Adipocyte (in vitro differentiated cells): Measurements from ENCODE around the gene PDSS2.
"Not testable (repeated sequence)": the region's sequence is repeated elsewhere in the genome, so short reads cannot be mapped to it uniquely, and the experiment has no call there.

Experiments
- DNase-seq: peaks from one replicate; pipeline ENCODE4 v3.0.0-alpha.2; 2015; ENCODE audit warnings: low read depth
- H3K27me3 ChIP-seq: replicated peaks from 2 replicates; pipeline ENCODE4 v1.7.0; 2013; ENCODE audit warnings: mild to moderate bottlenecking, low read length, moderate library complexity; ENCODE audit not compliant: control insufficient read depth, insufficient read depth
- H3K36me3 ChIP-seq: 2 replicates; pipeline ENCODE4 v1.7.0; 2013; ENCODE audit warnings: low read length, mild to moderate bottlenecking, moderate library complexity; ENCODE audit not compliant: control insufficient read depth, insufficient read depth, severe bottlenecking
- H3K4me1 ChIP-seq: 2 replicates; pipeline ENCODE4 v1.7.0; 2013; ENCODE audit warnings: mild to moderate bottlenecking, low read length, moderate library complexity; ENCODE audit not compliant: control insufficient read depth, insufficient read depth
- H3K4me3 ChIP-seq: 2 replicates; pipeline ENCODE4 v1.7.0; 2013; ENCODE audit warnings: mild to moderate bottlenecking, low read length, moderate library complexity
- H3K9ac ChIP-seq: 2 replicates; pipeline ENCODE4 v1.7.0; 2013; ENCODE audit warnings: mild to moderate bottlenecking, low read length, moderate library complexity
- H3K9me3 ChIP-seq: 2 replicates; pipeline ENCODE4 v1.7.0; 2013; ENCODE audit warnings: mild to moderate bottlenecking, low read length, moderate library complexity; ENCODE audit not compliant: control insufficient read depth

The PDSS2 gene

GRCh38 chr6:107490566-107491137 is 31.3 kb upstream of the PDSS2 start:
- DNase-seq, result no peak
- Histone ChIP-seq H3K36me3 (no peaks in the 10 kb centered on the region), H3K9me3 (no peaks in the 10 kb centered on the region), H3K4me3 (peak overlapping the region; percentile 96), H3K4me1 (peaks cover 50% of the 10 kb centered on the region), H3K27me3 (no peaks in the 10 kb centered on the region), H3K9ac (peak overlapping the region; percentile 87)

DNA sequence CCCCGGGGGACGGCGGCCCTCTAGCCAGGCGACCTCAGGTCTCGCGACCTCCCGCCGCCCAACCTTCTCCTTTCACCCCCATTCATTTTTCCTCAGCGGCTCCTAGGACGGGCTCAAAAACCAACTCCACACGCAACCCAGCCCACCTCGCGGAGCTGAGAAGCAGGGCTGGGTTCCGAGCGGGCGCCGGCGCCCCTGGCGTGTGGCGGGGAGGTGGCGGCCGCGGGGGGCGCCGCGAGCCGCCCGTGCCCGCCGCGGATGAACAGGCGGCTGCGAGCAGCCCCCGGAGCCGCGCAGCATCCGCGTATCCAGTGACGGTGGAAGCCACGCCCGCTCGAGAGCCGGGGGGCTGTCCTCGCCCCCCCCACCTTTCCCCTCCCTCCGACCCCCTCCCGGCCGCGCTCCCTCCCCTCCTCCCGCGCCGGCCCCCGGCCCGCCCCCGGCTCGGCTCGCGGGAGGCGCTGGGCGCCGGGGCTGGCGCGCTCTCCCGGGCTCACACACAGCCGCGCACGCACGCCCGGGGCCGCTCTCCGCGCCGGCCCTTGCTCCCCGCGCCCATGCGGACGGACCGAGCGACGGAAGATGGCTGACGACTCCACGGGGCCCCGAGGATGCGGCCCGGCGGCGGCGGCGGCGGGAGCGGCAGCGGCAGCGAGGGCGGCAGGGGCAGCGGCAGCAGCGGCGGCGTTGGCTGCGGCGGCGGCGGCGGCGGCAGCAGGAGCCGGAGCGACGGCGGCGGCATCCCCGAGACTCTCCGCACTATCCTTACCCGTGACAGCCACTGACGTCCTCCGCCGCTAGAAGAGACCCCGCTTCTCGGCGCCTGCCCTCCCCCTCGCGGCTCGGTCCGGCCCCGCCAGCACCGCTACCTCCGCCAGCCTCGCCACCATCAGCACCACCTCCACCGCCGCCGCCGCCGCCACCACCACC is 30.5 kb upstream of the PDSS2 start, which contains the start of gene SOBP:
SOBP (plus strand) TSS at position 482 of the 930 bp plus-strand sequence. CDS start 500 bp downstream, outside the sequence.
- Histone ChIP-seq H3K4me3 (peak within 1 kb of the TSS; percentile 96), H3K9me3 (no peaks in the 10 kb centered on the region), H3K4me1 (peaks cover 43% of the 10 kb centered on the region), H3K9ac (peak within 1 kb of the TSS; percentile 87), H3K27me3 (no peaks in the 10 kb centered on the region), H3K36me3 (no peaks in the 10 kb centered on the region)
- peak; percentile 72 for DNase-seq

DNA sequence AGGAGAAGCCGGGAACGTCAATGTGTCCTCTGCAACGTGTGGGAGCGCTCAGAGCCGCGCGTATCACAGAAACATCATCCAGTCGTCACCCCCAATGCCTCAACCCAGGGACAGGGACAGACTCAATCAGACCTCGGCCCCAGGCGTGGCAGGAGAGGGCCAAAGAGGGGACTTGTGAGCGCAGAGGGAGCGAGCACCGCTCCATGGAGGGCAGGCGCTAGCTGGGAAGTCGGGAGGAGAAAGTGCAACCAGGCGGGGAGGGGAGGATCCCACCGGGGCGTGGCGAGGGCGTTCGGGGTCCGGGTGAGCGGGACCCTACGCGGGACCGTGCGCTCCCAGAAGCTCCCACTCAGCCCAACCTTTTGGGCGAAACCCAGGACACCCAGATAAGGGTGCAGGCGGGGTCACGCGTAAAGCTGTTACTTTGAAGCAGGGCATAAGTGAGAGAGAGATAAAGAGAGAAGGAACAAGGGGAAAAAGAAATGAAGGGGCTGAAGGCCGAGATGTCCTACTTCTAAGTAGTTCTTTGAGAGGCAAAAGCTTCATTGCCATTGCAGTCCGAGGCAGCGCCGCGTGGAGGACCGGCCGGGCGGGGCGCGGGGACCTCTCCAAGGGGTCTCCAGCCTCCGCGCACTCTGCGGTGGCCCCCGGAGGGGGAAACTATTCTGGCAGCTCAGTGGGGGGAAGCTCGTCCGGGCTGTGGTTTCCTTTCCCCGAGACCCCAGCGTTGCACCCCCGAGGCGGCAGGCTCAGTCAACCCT is 29.7 kb upstream of the PDSS2 start:
- Histone ChIP-seq H3K27me3 (no peaks in the 10 kb centered on the region), H3K4me3 (peak overlapping the region; percentile 93), H3K9me3 (no peaks in the 10 kb centered on the region), H3K9ac (peak overlapping the region; percentile 83), H3K4me1 (peaks cover 34% of the 10 kb centered on the region), H3K36me3 (no peaks in the 10 kb centered on the region)
- peak; percentile 49 for DNase-seq

DNA sequence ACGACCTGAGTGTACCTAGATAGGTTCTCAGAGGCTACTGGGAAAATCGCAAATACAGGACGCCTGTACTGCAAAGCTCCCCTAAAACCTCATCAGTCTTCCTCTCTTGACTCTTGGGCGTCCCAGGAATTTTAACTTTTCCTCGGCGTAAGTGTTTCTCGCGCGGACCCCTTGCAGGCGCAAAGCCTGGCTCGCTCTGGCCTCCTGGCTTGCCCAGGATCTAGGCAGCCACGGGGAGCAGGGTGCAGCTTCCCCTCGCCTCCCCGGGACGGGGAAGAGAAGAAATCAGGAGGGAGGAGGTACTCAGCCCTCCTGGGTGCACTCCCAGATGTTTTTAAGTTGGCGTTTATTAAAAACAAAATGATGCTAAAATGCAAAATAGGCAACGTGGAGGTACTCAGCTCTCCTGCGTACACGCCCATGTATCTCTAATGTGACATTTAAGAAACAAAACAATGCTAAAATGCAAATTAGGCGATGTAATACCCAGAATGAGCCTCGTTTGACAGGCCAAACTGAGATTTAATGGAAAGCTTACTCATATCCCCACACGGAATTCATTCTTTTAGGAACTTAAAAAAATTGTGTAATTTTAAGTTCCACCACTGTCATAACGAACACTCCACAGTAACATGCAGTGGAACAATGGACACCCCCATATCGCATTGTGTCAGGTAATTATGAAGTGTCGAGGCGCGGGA is 29.0 kb upstream of the PDSS2 start:
- Histone ChIP-seq H3K9me3 (no peaks in the 10 kb centered on the region), H3K27me3 (no peaks in the 10 kb centered on the region), H3K36me3 (no peaks in the 10 kb centered on the region), H3K9ac (peak overlapping the region; percentile 83), H3K4me3 (peak overlapping the region; percentile 93), H3K4me1 (peaks cover 27% of the 10 kb centered on the region)
- no peak for DNase-seq

DNA sequence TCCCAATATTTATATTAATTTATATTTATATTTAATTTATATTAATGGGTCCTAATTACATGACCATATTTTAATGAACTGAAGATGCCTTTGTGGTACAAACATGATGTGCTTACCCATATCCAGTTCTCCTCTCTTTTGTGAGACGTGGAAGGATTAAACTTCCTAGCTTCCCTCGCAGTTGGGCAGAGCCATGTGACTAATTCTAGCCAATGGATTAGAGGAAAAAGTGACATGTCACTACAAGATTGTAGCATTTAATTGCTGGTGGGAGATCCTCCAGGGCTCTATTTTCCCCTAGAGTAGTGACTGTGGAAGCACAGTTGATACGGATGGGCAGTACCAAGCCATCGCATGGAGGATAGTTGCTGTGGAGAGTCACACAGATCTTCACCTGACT is 25.8 kb upstream of the PDSS2 start:
- H3K27me3 ChIP-seq, result no peaks in the 10 kb centered on the region
- peaks cover 8% of the 10 kb centered on the region for H3K4me1 ChIP-seq
- no peaks in the 10 kb centered on the region for H3K36me3 ChIP-seq
- no peak overlapping the region for H3K9ac ChIP-seq
- H3K9me3 ChIP-seq, result no peaks in the 10 kb centered on the region
- no peak for DNase-seq
- no peak overlapping the region for H3K4me3 ChIP-seq

- Histone ChIP-seq H3K27me3 (no peaks in the 10 kb centered on the region), H3K9ac (no peak overlapping the region), H3K4me3 (no peak overlapping the region), H3K36me3 (no peaks in the 10 kb centered on the region), H3K9me3 (no peaks in the 10 kb centered on the region), H3K4me1 (no peaks in the 10 kb centered on the region)
- no peak for DNase-seq
Measured at GRCh38 chr6:107479089-107479690, 19.8 kb upstream of the PDSS2 start.

DNA sequence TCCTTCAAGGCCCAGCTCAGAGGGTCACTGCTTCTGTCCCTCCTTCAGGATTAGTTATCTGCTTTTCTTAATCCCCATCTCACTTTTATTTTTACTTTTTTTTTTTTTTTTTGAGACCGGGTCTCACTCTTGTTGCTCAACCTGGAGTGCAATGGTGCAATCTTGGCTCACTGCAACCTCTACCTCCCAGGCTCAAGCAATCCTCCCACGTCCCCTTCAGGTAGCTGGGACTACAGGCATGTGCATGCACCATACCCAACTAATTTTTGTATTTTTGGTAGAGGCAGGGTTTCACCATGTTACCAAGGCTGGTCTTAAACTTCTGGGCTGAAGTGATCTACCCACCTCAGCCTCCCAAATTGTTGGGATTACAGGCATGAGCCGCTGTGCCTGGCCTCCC is 16.5 kb upstream of the PDSS2 start:
- H3K9me3 ChIP-seq, DNase-seq, H3K4me3 ChIP-seq, H3K9ac ChIP-seq, H3K36me3 ChIP-seq, H3K4me1 ChIP-seq, H3K27me3 ChIP-seq: not testable (repeated sequence)

GRCh38 chr6:107475360-107475759 is 16.0 kb upstream of the PDSS2 start:
- not testable (repeated sequence) for DNase-seq, H3K27me3 ChIP-seq, H3K4me1 ChIP-seq, H3K36me3 ChIP-seq, H3K4me3 ChIP-seq, H3K9me3 ChIP-seq, H3K9ac ChIP-seq

DNA sequence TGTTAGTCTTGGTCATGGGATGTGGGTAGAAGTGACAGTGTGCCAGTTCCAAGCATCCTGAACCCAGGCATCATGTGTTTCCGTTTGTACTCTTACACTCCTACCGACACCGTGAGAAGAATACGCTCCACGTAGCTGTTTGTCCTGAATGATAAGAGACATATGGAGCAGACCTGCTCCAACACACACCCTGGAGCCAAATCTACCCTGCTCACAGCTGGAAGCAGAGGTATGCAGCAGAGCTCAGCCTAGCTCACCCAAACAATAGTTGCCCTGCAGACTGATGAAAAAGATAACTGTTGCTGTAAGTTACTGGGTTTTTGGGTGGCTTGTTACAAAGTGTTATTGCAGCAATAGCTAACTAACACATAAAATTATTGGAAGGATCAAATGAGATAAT is 14.3 kb upstream of the PDSS2 start:
- H3K9me3 ChIP-seq, result no peaks in the 10 kb centered on the region
- no peaks in the 10 kb centered on the region for H3K36me3 ChIP-seq
- H3K4me3 ChIP-seq, result no peak overlapping the region
- H3K4me1 ChIP-seq, result no peaks in the 10 kb centered on the region
- no peak for DNase-seq
- no peaks in the 10 kb centered on the region for H3K27me3 ChIP-seq
- H3K9ac ChIP-seq, result no peak overlapping the region

- Histone ChIP-seq H3K9ac (no peak overlapping the region), H3K9me3 (no peaks in the 10 kb centered on the region), H3K36me3 (no peaks in the 10 kb centered on the region), H3K4me3 (no peak overlapping the region), H3K4me1 (no peaks in the 10 kb centered on the region), H3K27me3 (no peaks in the 10 kb centered on the region)
- no peak for DNase-seq
Measured at GRCh38 chr6:107470364-107470763, 11.0 kb upstream of the PDSS2 start.
